GM12891 (cell line): ENCODE data around the gene CLK4.

ENCODE experiments used
- DNase-seq: peaks from one replicate; pipeline ENCODE4 v3.0.0; 2011; ENCODE audit warnings: low spot score; ENCODE audit not compliant: insufficient read length
- FAIRE-seq: peaks from 2 replicates; lab custom pipeline; 2011; peaks lifted over from hg19 to GRCh38; lab: Jason Lieb, UNC
- PAX5 ChIP-seq: IDR thresholded peaks from 2 replicates; pipeline ENCODE4 v1.6.1; 2011; ENCODE audit warnings: low read length, moderate library complexity, mild to moderate bottlenecking; ENCODE audit not compliant: insufficient read depth, severe bottlenecking
- POLR2A ChIP-seq: IDR thresholded peaks from 2 replicates; pipeline ENCODE4 v1.6.1; 2011; ENCODE audit warnings: low read depth, low read length, control low read depth
- POLR2AphosphoS5 ChIP-seq: IDR thresholded peaks from 2 replicates; pipeline ENCODE4 v1.6.1; 2011; ENCODE audit warnings: low read depth, low read length, control low read depth
- POU2F2 ChIP-seq: IDR thresholded peaks from 2 replicates; pipeline ENCODE4 v1.6.1; 2011; ENCODE audit warnings: low read depth, mild to moderate bottlenecking, control low read depth, low read length, moderate library complexity
- SPI1 ChIP-seq: IDR thresholded peaks from 2 replicates; pipeline ENCODE4 v1.6.1; 2011; ENCODE audit warnings: low read depth, low read length, control low read depth
- TAF1 ChIP-seq: IDR thresholded peaks from 2 replicates; pipeline ENCODE4 v1.6.1; 2011; ENCODE audit warnings: low read depth, low read length, control low read depth

Gene CLK4

DNA sequence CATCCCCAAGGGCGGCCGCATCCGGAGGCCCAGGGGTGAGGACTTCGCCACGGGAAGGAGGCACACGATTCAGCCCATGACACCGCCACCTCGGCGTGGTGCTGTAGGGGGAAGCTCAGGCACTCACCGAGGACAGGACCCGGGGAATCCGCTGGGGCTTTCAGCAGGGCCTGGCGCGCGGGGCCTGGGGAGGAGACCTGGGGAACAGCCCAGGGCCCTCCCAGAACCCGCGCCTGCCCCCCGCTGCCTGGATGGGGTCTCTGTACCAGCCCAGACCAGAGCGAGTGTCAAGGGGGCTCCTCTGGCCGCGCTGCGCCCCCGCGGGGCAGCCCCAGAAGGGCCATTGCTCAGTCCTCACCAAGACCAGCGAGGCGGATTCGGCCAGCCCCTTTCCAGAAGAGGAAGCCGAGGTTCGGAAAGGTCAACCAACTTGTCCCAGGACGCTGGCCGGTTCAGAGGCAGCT, 49.4 kb downstream of the CLK4 start:
- FAIRE-seq, result no peak

GRCh38 chr5:178576591-178577351, 50.1 kb downstream of the CLK4 start:
- no peak for FAIRE-seq
- TF ChIP-seq POU2F2, result no peak
- no peak for TF ChIP-seq SPI1
- no peak for TF ChIP-seq POLR2AphosphoS5
- TF ChIP-seq TAF1, result no peak
- no peak for TF ChIP-seq POLR2A
- DNase-seq, result no peak

More for the DNA sequence above, 49.4 kb downstream of the CLK4 start:
- no peak for TF ChIP-seq POLR2AphosphoS5
- no peak for TF ChIP-seq POU2F2
- TF ChIP-seq PAX5, result no peak
- TF ChIP-seq SPI1, result no peak
- TF ChIP-seq POLR2A, result no peak
- no peak for TF ChIP-seq TAF1
- no peak for DNase-seq

DNA sequence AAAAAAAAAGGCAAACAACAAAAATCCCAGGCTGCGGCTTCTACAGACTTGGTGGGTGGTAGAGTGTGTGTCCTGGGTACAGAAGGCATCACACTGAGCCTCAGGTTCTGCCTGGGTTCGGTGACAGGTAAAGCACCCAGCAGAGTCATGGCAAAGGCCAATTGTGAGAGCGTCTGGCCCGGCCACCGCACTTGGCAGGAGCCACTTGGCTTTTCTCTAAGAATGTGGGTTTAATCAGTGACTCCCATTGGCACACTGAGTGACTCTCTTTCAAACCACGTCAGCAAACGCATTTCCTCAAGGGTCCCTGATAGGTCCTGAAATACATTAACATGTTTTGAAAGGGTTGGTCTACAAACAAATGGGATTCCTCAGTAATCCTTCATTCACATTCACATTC, 53.6 kb downstream of the CLK4 start:
- DNase-seq, result no peak
- TF ChIP-seq TAF1, result no peak
- no peak for TF ChIP-seq PAX5
- no peak for TF ChIP-seq SPI1
- TF ChIP-seq POLR2A, result no peak
- no peak for TF ChIP-seq POLR2AphosphoS5
- no peak for TF ChIP-seq POU2F2
- no peak for FAIRE-seq

GRCh38 chr5:178572617-178573016, 54.2 kb downstream of the CLK4 start:
- DNase-seq, result no peak
- no peak for FAIRE-seq
- TF ChIP-seq POLR2A (no peak), TAF1 (no peak), POLR2AphosphoS5 (no peak), POU2F2 (no peak), PAX5 (no peak), SPI1 (no peak)

DNA sequence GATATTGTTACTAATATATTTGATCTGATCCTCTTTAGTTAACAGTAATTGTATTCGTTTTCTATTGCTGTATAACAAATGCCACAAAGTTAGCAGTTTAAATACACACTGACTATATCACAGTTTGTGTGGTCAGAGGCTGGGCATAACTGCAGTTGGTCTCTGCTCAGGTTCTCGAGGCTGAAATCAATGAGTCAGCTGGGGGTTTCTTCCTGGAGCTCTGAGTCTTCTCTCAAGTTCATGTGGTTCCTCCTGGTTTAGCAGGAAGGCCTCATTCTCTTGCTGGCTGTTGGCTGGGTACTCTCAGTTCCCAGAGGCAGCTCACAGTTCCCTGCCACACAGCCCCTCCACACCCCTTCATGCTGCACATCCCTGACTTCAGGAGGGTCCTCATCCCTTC, 57.4 kb downstream of the CLK4 start:
- no peak for TF ChIP-seq POU2F2
- no peak for TF ChIP-seq SPI1
- TF ChIP-seq PAX5, result no peak
- no peak for TF ChIP-seq POLR2AphosphoS5
- TF ChIP-seq TAF1, result no peak
- TF ChIP-seq POLR2A, result no peak
- DNase-seq (no peak), FAIRE-seq (no peak)

GRCh38 chr5:178564811-178565550, 61.9 kb downstream of the CLK4 start:
- TF ChIP-seq TAF1, result no peak
- TF ChIP-seq POLR2AphosphoS5, result no peak
- no peak for TF ChIP-seq POLR2A
- no peak for TF ChIP-seq POU2F2
- no peak for TF ChIP-seq SPI1
- no peak for TF ChIP-seq PAX5
- FAIRE-seq, result no peak
- no peak for DNase-seq

GRCh38 chr5:178564397-178564796, 62.5 kb downstream of the CLK4 start:
- DNase-seq (no peak), FAIRE-seq (no peak)
- TF ChIP-seq SPI1 (no peak), POU2F2 (no peak)

- TF ChIP-seq PAX5 (no peak), POU2F2 (no peak), SPI1 (no peak), POLR2A (no peak), POLR2AphosphoS5 (no peak), TAF1 (no peak)
- FAIRE-seq (no peak), DNase-seq (no peak)
Observed at GRCh38 chr5:178563621-178564020, 63.2 kb downstream of the CLK4 start.

- FAIRE-seq (no peak), DNase-seq (no peak)
Observed at GRCh38 chr5:178561746-178562264, 65.0 kb downstream of the CLK4 start.

More at GRCh38 chr5:178561746-178562264, 65.0 kb downstream of the CLK4 start:
- TF ChIP-seq PAX5, result no peak
- TF ChIP-seq POLR2A, result no peak
- no peak for TF ChIP-seq SPI1
- TF ChIP-seq POLR2AphosphoS5, result no peak
- no peak for TF ChIP-seq TAF1
- no peak for TF ChIP-seq POU2F2
